Stimulated activated CD4-positive, alpha-beta T cell treated with anti-CD3 and anti-CD28 coated beads, TNF-alpha, amount 100 ng/mL, for 4 hours (primary cell): Measurements from ENCODE around the gene S100Z.

ENCODE experiments used
- DNase-seq, 3 experiments: peaks; one replicate each; pipeline ENCODE4 v3.0.0-alpha.2; 2020; ENCODE audit warnings: low read depth in 3 of 3

The S100Z gene

GRCh38 chr5:76952795-76953536, 103.2 kb downstream of the S100Z start, which contains the start of gene CRHBP:
Gene CRHBP (plus strand): TSS chr5:76953045. CDS start chr5:76953135, 90 bp downstream.
- DNase-seq = no peak

- DNase-seq = no peak
Measured at GRCh38 chr5:76953551-76954382, 104.0 kb downstream of the S100Z start.

- no peak for DNase-seq
Measured at GRCh38 chr5:76954383-76954763, 104.6 kb downstream of the S100Z start.

GRCh38 chr5:76956033-76956432, 106.2 kb downstream of the S100Z start:
- DNase-seq = no peak

- DNase-seq = no peak
Measured at GRCh38 chr5:76958991-76959767, 109.4 kb downstream of the S100Z start.

GRCh38 chr5:76960004-76960625, 110.3 kb downstream of the S100Z start:
- DNase-seq = no peak

GRCh38 chr5:76964060-76964459, 114.2 kb downstream of the S100Z start:
- DNase-seq = no peak
